PC-9 (cell line): ENCODE measurements around the gene SUPT3H. TPM values are rescaled to one million over a fixed set of nuclear protein-coding genes. Genes with fewer than 3 reads are reported as not detected.

Source experiments
- BruUV-seq: library from RNA; stranded (reverse); fragments of 400-500 nt; replicated peaks from 2 replicates; lab custom pipeline; 2021; lab: Mats Ljungman, UMichigan
- CTCF ChIA-PET: fragments of 300-600 bp; sonication (Branson Sonifier 250); formaldehyde crosslinking; loops from one replicate; lab custom pipeline; 2022; ENCODE audit warnings: antibody characterized with exemption; lab: Charles Lee
- POLR2A ChIA-PET: fragments of 300-600 bp; sonication (Branson Sonifier 250); formaldehyde crosslinking; loops from one replicate; lab custom pipeline; 2022; ENCODE audit warnings: antibody characterized with exemption; ENCODE audit not compliant: unreplicated experiment; lab: Charles Lee
- DNase-seq, 2 experiments: peaks; one replicate each; pipeline versions ENCODE4 v3.0.0 to v3.0.0-alpha.2; 2015 to 2022; ENCODE audit warnings: mixed read lengths in 1 of 2
- H2AFZ ChIP-seq: fragments of 200-600 bp; sonication (generic); 2 replicates; pipeline ENCODE4 v1.8.1; 2017; ENCODE audit warnings: antibody characterized with exemption
- H3F3A ChIP-seq: fragments of 200-600 bp; sonication (generic); 2 replicates; pipeline ENCODE4 v1.8.1; 2017; ENCODE audit warnings: antibody characterized with exemption, mild to moderate bottlenecking, low read depth; ENCODE audit not compliant: insufficient read depth
- H3K27ac ChIP-seq: fragments of 200-600 bp; sonication (generic); 2 replicates; pipeline ENCODE4 v1.6.1; 2016; ENCODE audit warnings: mixed run types
- H3K27me3 ChIP-seq: fragments of 200-600 bp; sonication (generic); 2 replicates; pipeline ENCODE4 v1.6.1; 2016; ENCODE audit warnings: low read depth, mixed run types; ENCODE audit not compliant: insufficient read depth
- H3K36me3 ChIP-seq: fragments of 200-600 bp; sonication (generic); 2 replicates; pipeline ENCODE4 v1.6.1; 2016; ENCODE audit warnings: low read depth, mixed run types
- H3K4me1 ChIP-seq: fragments of 200-600 bp; sonication (generic); replicated peaks from 2 replicates; pipeline ENCODE4 v1.6.1; 2016; ENCODE audit warnings: mixed run types; ENCODE audit not compliant: insufficient read depth
- H3K4me2 ChIP-seq: fragments of 200-600 bp; sonication (generic); 2 replicates; pipeline ENCODE4 v1.6.1; 2017; ENCODE audit warnings: mixed run types
- H3K4me3 ChIP-seq: fragments of 200-600 bp; sonication (generic); 2 replicates; pipeline ENCODE4 v1.6.1; 2016; ENCODE audit warnings: mixed run types
- H3K79me2 ChIP-seq: fragments of 200-600 bp; sonication (generic); 2 replicates; pipeline ENCODE4 v1.6.1; 2017; ENCODE audit warnings: low read depth, mixed run types
- H3K9me2 ChIP-seq: fragments of 200-600 bp; sonication (generic); 2 replicates; pipeline ENCODE4 v1.8.1; 2017; ENCODE audit warnings: mild to moderate bottlenecking; ENCODE audit not compliant: insufficient read depth
- H3K9me3 ChIP-seq: fragments of 200-600 bp; sonication (generic); 2 replicates; pipeline ENCODE4 v1.8.1; 2016; ENCODE audit warnings: low read depth; ENCODE audit not compliant: insufficient read depth
- H4K20me1 ChIP-seq: fragments of 200-600 bp; sonication (generic); 2 replicates; pipeline ENCODE4 v1.8.1; 2017; ENCODE audit not compliant: insufficient read depth
- CTCF ChIP-seq: fragments of 200-600 bp; sonication (generic); conservative IDR thresholded peaks from 2 replicates; pipeline ENCODE4 v1.6.1; 2017; ENCODE audit warnings: mixed run types, antibody characterized with exemption, mild to moderate bottlenecking, moderate library complexity
- EZH2 ChIP-seq: fragments of 200-600 bp; sonication (generic); IDR thresholded peaks from 2 replicates; pipeline ENCODE4 v1.8.0; 2017; ENCODE audit warnings: antibody characterized with exemption, low read depth
- intact Hi-C: fragments of 100-400 bp; cut with micrococcal nuclease; formaldehyde crosslinking; loops from one replicate; pipeline ENCODE4 v1.10.0; 2022; ENCODE audit not compliant: unreplicated experiment
- total RNA-seq: library from RNA; stranded (reverse); gene quantifications from 2 replicates; pipeline ENCODE4 v1.2.3, GENCODE V29; 2021

SUPT3H gene
- total RNA-seq, 1 experiment from 2014 or later, result 9.2 TPM

- TF ChIP-seq CTCF (no peak), EZH2 (no peak)
- POLR2A ChIA-PET, result no interaction called here
- intact Hi-C loops, result no loop called here
- CTCF ChIA-PET, result no interaction called here
- no peaks in the 10 kb centered on the region for H3K79me2 ChIP-seq
- H3K36me3 ChIP-seq, result no peaks in the 10 kb centered on the region
- H3K9me3 ChIP-seq, result no peaks in the 10 kb centered on the region
- H3K4me3 ChIP-seq, result no peak overlapping the region
- no TSS peak for BruUV-seq
- H3K27me3 ChIP-seq, result no peaks in the 10 kb centered on the region
- H2AFZ ChIP-seq, result no peak overlapping the region
- H3K4me2 ChIP-seq, result no peak overlapping the region
- H3K4me1 ChIP-seq, result no peaks in the 10 kb centered on the region
- no peak overlapping the region for H3K27ac ChIP-seq
- no peaks in the 10 kb centered on the region for H3F3A ChIP-seq
- H3K9me2 ChIP-seq, result no peaks in the 10 kb centered on the region
- no peaks in the 10 kb centered on the region for H4K20me1 ChIP-seq
- DNase-seq, result no peak
Observed at GRCh38 chr6:44921798-44922197, 455.9 kb downstream of the SUPT3H start.

- H3K4me2 ChIP-seq, result no peak overlapping the region
- ChIA-PET POLR2A (no interaction called here), CTCF (no interaction called here)
- no peaks in the 10 kb centered on the region for H3K36me3 ChIP-seq
- H2AFZ ChIP-seq, result no peak overlapping the region
- no peak overlapping the region for H3K27ac ChIP-seq
- H3F3A ChIP-seq, result no peaks in the 10 kb centered on the region
- no peaks in the 10 kb centered on the region for H4K20me1 ChIP-seq
- BruUV-seq, result no TSS peak
- no peak overlapping the region for H3K4me3 ChIP-seq
- H3K27me3 ChIP-seq, result no peaks in the 10 kb centered on the region
- TF ChIP-seq CTCF, result no peak
- no peak for TF ChIP-seq EZH2
- H3K79me2 ChIP-seq, result no peaks in the 10 kb centered on the region
- no peaks in the 10 kb centered on the region for H3K9me3 ChIP-seq
- no peak for DNase-seq
- no peaks in the 10 kb centered on the region for H3K4me1 ChIP-seq
- no peaks in the 10 kb centered on the region for H3K9me2 ChIP-seq
- intact Hi-C loops, result no loop called here
Observed at GRCh38 chr6:44920952-44921491, 456.7 kb downstream of the SUPT3H start.

DNA sequence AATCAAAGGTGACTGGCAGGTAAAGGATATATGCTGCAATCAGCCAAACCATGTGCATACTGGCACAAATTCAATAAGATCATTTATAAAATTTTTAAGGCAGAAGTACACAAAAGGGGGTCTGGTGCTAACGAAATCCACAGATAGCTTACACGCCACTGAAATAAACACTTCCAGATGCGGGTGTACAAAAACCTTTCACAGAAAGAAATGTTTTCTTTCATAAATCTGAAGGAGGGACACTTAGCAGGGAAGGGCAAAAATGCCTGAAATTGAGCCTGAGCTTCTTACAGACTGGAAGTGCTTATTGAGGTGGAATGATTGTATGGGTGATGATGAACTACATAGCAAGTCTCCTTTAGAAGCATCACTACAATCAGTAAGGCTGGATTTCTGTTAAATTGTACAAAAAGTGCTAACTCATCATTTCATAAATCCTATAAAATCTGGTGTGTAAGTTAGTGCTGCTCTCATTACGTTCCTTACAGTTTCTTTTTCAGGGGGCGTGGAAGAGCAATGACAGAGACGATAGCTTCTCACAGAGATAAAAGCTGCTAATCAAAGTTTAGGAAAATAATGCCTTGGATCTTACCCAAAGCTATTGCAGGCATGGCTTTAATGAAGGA, 458.9 kb downstream of the SUPT3H start:
- no peaks in the 10 kb centered on the region for H4K20me1 ChIP-seq
- ChIA-PET CTCF (no interaction called here), POLR2A (no interaction called here)
- H3K4me2 ChIP-seq, result no peak overlapping the region
- intact Hi-C loops, result no loop called here
- no peak for DNase-seq
- no peak overlapping the region for H3K4me3 ChIP-seq
- TF ChIP-seq EZH2 (no peak), CTCF (no peak)
- no peaks in the 10 kb centered on the region for H3K4me1 ChIP-seq
- H3K79me2 ChIP-seq, result no peaks in the 10 kb centered on the region
- H3K27ac ChIP-seq, result no peak overlapping the region
- no TSS peak for BruUV-seq
- H3K36me3 ChIP-seq, result no peaks in the 10 kb centered on the region
- H2AFZ ChIP-seq, result no peak overlapping the region
- H3K27me3 ChIP-seq, result no peaks in the 10 kb centered on the region
- no peaks in the 10 kb centered on the region for H3K9me2 ChIP-seq
- no peaks in the 10 kb centered on the region for H3F3A ChIP-seq
- H3K9me3 ChIP-seq, result no peaks in the 10 kb centered on the region
